Activated CD4-positive, alpha-beta memory T cell treated with anti-CD3 and anti-CD28 coated beads for 36 hours (primary cell): ENCODE results near the gene DNAJC10. TPM values are rescaled to one million over a fixed set of nuclear protein-coding genes. Genes with fewer than 3 reads are reported as not detected.

Experiments used
- CTCF ChIA-PET: fragments of 350-600 bp; sonication (Branson Sonifier 250); formaldehyde crosslinking; loops from one replicate; lab custom pipeline; 2021; ENCODE audit warnings: antibody characterized with exemption, inconsistent platforms; lab: Charles Lee
- POLR2A ChIA-PET: fragments of 350-600 bp; sonication (Branson Sonifier 250); formaldehyde crosslinking; loops from one replicate; lab custom pipeline; 2021; ENCODE audit warnings: antibody characterized with exemption; lab: Charles Lee
- DNase-seq: peaks from one replicate; pipeline ENCODE4 v3.0.0-alpha.2; 2020
- H3K27ac Mint-ChIP-seq: one replicate; pipeline ENCODE4 v1.8.0; 2021; ENCODE audit warnings: mixed read lengths
- H3K27me3 Mint-ChIP-seq: one replicate; pipeline ENCODE4 v1.8.0; 2021; ENCODE audit warnings: mixed read lengths
- H3K36me3 Mint-ChIP-seq: one replicate; pipeline ENCODE4 v1.8.0; 2021; ENCODE audit warnings: mixed read lengths
- H3K4me1 Mint-ChIP-seq: one replicate; pipeline ENCODE4 v1.8.0; 2021; ENCODE audit warnings: low read depth, mixed read lengths
- H3K4me3 Mint-ChIP-seq: one replicate; pipeline ENCODE4 v1.8.0; 2021; ENCODE audit warnings: mild to moderate bottlenecking, mixed read lengths
- H3K9me3 Mint-ChIP-seq: one replicate; pipeline ENCODE4 v1.8.0; 2021; ENCODE audit warnings: mixed read lengths
- intact Hi-C: fragments of 100-400 bp; cut with micrococcal nuclease; formaldehyde crosslinking; loops from one replicate; pipeline ENCODE4 v1.15.1; 2023
- total RNA-seq, 2 experiments: library from RNA; stranded (reverse); gene quantifications; one replicate each; pipeline ENCODE4 v1.2.3, GENCODE V29; 2021

Gene DNAJC10
- total RNA-seq, 2 experiments from 2014 or later: 59.0 to 63.6 TPM

- H3K9me3 Mint-ChIP-seq: no peaks in the 10 kb centered on the region
- intact Hi-C loops: no loop called here
- no peak for DNase-seq
- ChIA-PET POLR2A (no interaction called here), CTCF (interaction anchor here (0.6 to 1.6 kb wide), 2 partner anchors 163 to 167 kb away, joined by 3 read pairs; no protein-coding TSS in a partner anchor)
- no peak overlapping the region for H3K27ac Mint-ChIP-seq
- no peaks in the 10 kb centered on the region for H3K4me1 Mint-ChIP-seq
- no peaks in the 10 kb centered on the region for H3K36me3 Mint-ChIP-seq
- peaks cover 18% of the 10 kb centered on the region for H3K27me3 Mint-ChIP-seq
- no peak overlapping the region for H3K4me3 Mint-ChIP-seq
Observed at GRCh38 chr2:182807319-182807718, 91.3 kb downstream of the DNAJC10 start.

GRCh38 chr2:182810087-182810486 lies 94.0 kb downstream of the DNAJC10 start:
- peaks cover 18% of the 10 kb centered on the region for H3K27me3 Mint-ChIP-seq
- POLR2A ChIA-PET: no interaction called here
- CTCF ChIA-PET: no interaction called here
- H3K9me3 Mint-ChIP-seq: no peaks in the 10 kb centered on the region
- H3K36me3 Mint-ChIP-seq: no peaks in the 10 kb centered on the region
- H3K4me1 Mint-ChIP-seq: no peaks in the 10 kb centered on the region
- no peak overlapping the region for H3K4me3 Mint-ChIP-seq
- intact Hi-C loops: no loop called here
- H3K27ac Mint-ChIP-seq: no peak overlapping the region
- no peak for DNase-seq

GRCh38 chr2:182814380-182814779 lies 98.3 kb downstream of the DNAJC10 start:
- ChIA-PET CTCF (no interaction called here), POLR2A (no interaction called here)
- H3K4me3 Mint-ChIP-seq: no peak overlapping the region
- H3K9me3 Mint-ChIP-seq: no peaks in the 10 kb centered on the region
- peaks cover 17% of the 10 kb centered on the region for H3K27me3 Mint-ChIP-seq
- intact Hi-C loops: no loop called here
- H3K4me1 Mint-ChIP-seq: no peaks in the 10 kb centered on the region
- no peak for DNase-seq
- no peaks in the 10 kb centered on the region for H3K36me3 Mint-ChIP-seq
- H3K27ac Mint-ChIP-seq: no peak overlapping the region

GRCh38 chr2:182814804-182815203 lies 98.7 kb downstream of the DNAJC10 start:
- Mint-ChIP-seq H3K4me1 (no peaks in the 10 kb centered on the region), H3K27ac (no peak overlapping the region), H3K27me3 (peaks cover 17% of the 10 kb centered on the region), H3K9me3 (no peaks in the 10 kb centered on the region), H3K36me3 (no peaks in the 10 kb centered on the region), H3K4me3 (no peak overlapping the region)
- POLR2A ChIA-PET: no interaction called here
- CTCF ChIA-PET: no interaction called here
- intact Hi-C loops: no loop called here
- DNase-seq: no peak

GRCh38 chr2:182816866-182817265 lies 100.8 kb downstream of the DNAJC10 start:
- intact Hi-C loops: no loop called here
- CTCF ChIA-PET: no interaction called here
- H3K27ac Mint-ChIP-seq: no peak overlapping the region
- H3K36me3 Mint-ChIP-seq: no peaks in the 10 kb centered on the region
- POLR2A ChIA-PET: interaction anchor here (0.5 kb wide), 1 partner anchor 251 kb away, joined by 3 read pairs; no protein-coding TSS in a partner anchor
- H3K4me3 Mint-ChIP-seq: no peak overlapping the region
- no peaks in the 10 kb centered on the region for H3K4me1 Mint-ChIP-seq
- H3K9me3 Mint-ChIP-seq: no peaks in the 10 kb centered on the region
- peaks cover 15% of the 10 kb centered on the region for H3K27me3 Mint-ChIP-seq
- no peak for DNase-seq

- Mint-ChIP-seq H3K27me3 (peaks cover 11% of the 10 kb centered on the region), H3K9me3 (no peaks in the 10 kb centered on the region), H3K36me3 (no peaks in the 10 kb centered on the region), H3K4me1 (no peaks in the 10 kb centered on the region), H3K27ac (no peak overlapping the region), H3K4me3 (no peak overlapping the region)
- intact Hi-C loops: no loop called here
- POLR2A ChIA-PET: interaction anchor here (0.5 kb wide), 1 partner anchor 250 kb away, joined by 3 read pairs; no protein-coding TSS in a partner anchor
- DNase-seq: no peak
- CTCF ChIA-PET: no interaction called here
Observed at GRCh38 chr2:182817558-182817957, 101.5 kb downstream of the DNAJC10 start.

- Mint-ChIP-seq H3K36me3 (no peaks in the 10 kb centered on the region), H3K4me3 (no peak overlapping the region), H3K9me3 (no peaks in the 10 kb centered on the region), H3K27ac (no peak overlapping the region), H3K27me3 (peaks cover 11% of the 10 kb centered on the region), H3K4me1 (no peaks in the 10 kb centered on the region)
- no peak for DNase-seq
- intact Hi-C loops: no loop called here
- ChIA-PET POLR2A (no interaction called here), CTCF (interaction anchor here (0.8 kb wide), 1 partner anchor 10 kb away, joined by 4 read pairs; no protein-coding TSS in a partner anchor)
Observed at GRCh38 chr2:182818501-182818900, 102.4 kb downstream of the DNAJC10 start.

GRCh38 chr2:182818925-182819324 lies 102.9 kb downstream of the DNAJC10 start:
- H3K36me3 Mint-ChIP-seq: no peaks in the 10 kb centered on the region
- H3K4me1 Mint-ChIP-seq: no peaks in the 10 kb centered on the region
- H3K4me3 Mint-ChIP-seq: no peak overlapping the region
- DNase-seq: no peak
- ChIA-PET POLR2A (interaction anchor here (0.6 kb wide), 1 partner anchor 26 kb away, joined by 5 read pairs; no protein-coding TSS in a partner anchor), CTCF (interaction anchor here (0.8 kb wide), 1 partner anchor 10 kb away, joined by 4 read pairs; no protein-coding TSS in a partner anchor)
- no peaks in the 10 kb centered on the region for H3K9me3 Mint-ChIP-seq
- intact Hi-C loops: no loop called here
- H3K27me3 Mint-ChIP-seq: peaks cover 11% of the 10 kb centered on the region
- H3K27ac Mint-ChIP-seq: no peak overlapping the region

GRCh38 chr2:182819412-182819811 lies 103.4 kb downstream of the DNAJC10 start:
- POLR2A ChIA-PET: interaction anchor here (0.6 kb wide), 1 partner anchor 26 kb away, joined by 5 read pairs; no protein-coding TSS in a partner anchor
- H3K36me3 Mint-ChIP-seq: no peaks in the 10 kb centered on the region
- peaks cover 8% of the 10 kb centered on the region for H3K27me3 Mint-ChIP-seq
- DNase-seq: no peak
- H3K27ac Mint-ChIP-seq: no peak overlapping the region
- H3K4me1 Mint-ChIP-seq: no peaks in the 10 kb centered on the region
- intact Hi-C loops: no loop called here
- no peak overlapping the region for H3K4me3 Mint-ChIP-seq
- CTCF ChIA-PET: no interaction called here
- H3K9me3 Mint-ChIP-seq: no peaks in the 10 kb centered on the region

- Mint-ChIP-seq H3K27me3 (peaks cover 8% of the 10 kb centered on the region), H3K36me3 (no peaks in the 10 kb centered on the region), H3K9me3 (no peaks in the 10 kb centered on the region), H3K4me1 (no peaks in the 10 kb centered on the region), H3K4me3 (no peak overlapping the region), H3K27ac (no peak overlapping the region)
- no peak for DNase-seq
- intact Hi-C loops: no loop called here
- POLR2A ChIA-PET: no interaction called here
- CTCF ChIA-PET: no interaction called here
Observed at GRCh38 chr2:182821182-182821581, 105.1 kb downstream of the DNAJC10 start.

- ChIA-PET CTCF (no interaction called here), POLR2A (no interaction called here)
- no peak for DNase-seq
- Mint-ChIP-seq H3K36me3 (no peaks in the 10 kb centered on the region), H3K4me3 (no peak overlapping the region), H3K9me3 (no peaks in the 10 kb centered on the region), H3K27me3 (peaks cover 8% of the 10 kb centered on the region), H3K27ac (no peak overlapping the region), H3K4me1 (no peaks in the 10 kb centered on the region)
- intact Hi-C loops: no loop called here
Observed at GRCh38 chr2:182822733-182823132, 106.7 kb downstream of the DNAJC10 start.

- intact Hi-C loops: no loop called here
- Mint-ChIP-seq H3K9me3 (no peaks in the 10 kb centered on the region), H3K36me3 (no peaks in the 10 kb centered on the region), H3K27me3 (peaks cover 8% of the 10 kb centered on the region), H3K27ac (no peak overlapping the region), H3K4me3 (no peak overlapping the region), H3K4me1 (no peaks in the 10 kb centered on the region)
- DNase-seq: no peak
- CTCF ChIA-PET: no interaction called here
- POLR2A ChIA-PET: no interaction called here
Observed at GRCh38 chr2:182824056-182824766, 108.2 kb downstream of the DNAJC10 start.

- Mint-ChIP-seq H3K27me3 (peaks cover 8% of the 10 kb centered on the region), H3K36me3 (no peaks in the 10 kb centered on the region), H3K4me3 (no peak overlapping the region), H3K27ac (no peak overlapping the region), H3K4me1 (no peaks in the 10 kb centered on the region), H3K9me3 (no peaks in the 10 kb centered on the region)
- ChIA-PET POLR2A (no interaction called here), CTCF (no interaction called here)
- no peak for DNase-seq
- intact Hi-C loops: no loop called here
Observed at GRCh38 chr2:182824767-182825158, 108.7 kb downstream of the DNAJC10 start.
